Sigmoid colon (tissue), 7 donors: ENCODE measurements around the gene IL15. TPM values are rescaled to one million over a fixed set of nuclear protein-coding genes. Genes with fewer than 3 reads are reported as not detected.
"Not testable (repeated sequence)": the region's sequence is repeated elsewhere in the genome, so short reads cannot be mapped to it uniquely, and the experiment has no call there.

ENCODE experiments used
- DNase-seq: peaks from one replicate; pipeline ENCODE4 v3.0.0-alpha.2; 2019
- H3K27ac ChIP-seq, 4 donors: fragments of 200-600 bp; sonication (generic); one replicate each; pipeline ENCODE4 v1.5.1; 2016 to 2019; ENCODE audit warnings: mild to moderate bottlenecking in 1 of 4
- H3K27me3 ChIP-seq, 3 donors: fragments of 200-600 bp; sonication (generic); one replicate each; pipeline ENCODE4 v1.5.1; 2019; ENCODE audit warnings: mild to moderate bottlenecking in 1 of 3
- H3K36me3 ChIP-seq, 4 donors: fragments of 200-600 bp; sonication (generic); one replicate each; pipeline ENCODE4 v1.5.1; 2016 to 2019
- H3K4me1 ChIP-seq, 4 donors: fragments of 200-600 bp; sonication (generic); one replicate each; pipeline ENCODE4 v1.5.1; 2017 to 2019
- H3K4me3 ChIP-seq, 4 donors: fragments of 200-600 bp; sonication (generic); one replicate each; pipeline ENCODE4 v1.5.1; 2017 to 2019; ENCODE audit warnings: mild to moderate bottlenecking in 2 of 4, moderate library complexity in 1 of 4
- H3K9me3 ChIP-seq, 4 donors: fragments of 200-600 bp in 3 of 4; sonication (generic) in 3 of 4; one replicate each; pipeline versions ENCODE4 v1.5.1 to v1.6.1; 2013 to 2019
- CTCF ChIP-seq, 4 experiments: fragments of 450-650 bp in 3 of 4; fragments of 200-600 bp in 1 of 4; IDR thresholded peaks; one replicate each; pipeline ENCODE4 v1.5.1; 2016 to 2019; ENCODE audit warnings: antibody characterized with exemption in 4 of 4, mild to moderate bottlenecking in 3 of 4, moderate library complexity in 2 of 4
- EP300 ChIP-seq, 4 donors: sonication (generic); formaldehyde crosslinking; IDR thresholded peaks; one replicate each; pipeline ENCODE4 v1.6.1; 2017; ENCODE audit warnings: antibody characterized with exemption in 4 of 4
- POLR2A ChIP-seq, 2 donors: fragments of 450-650 bp; IDR thresholded peaks; one replicate each; pipeline ENCODE4 v1.6.1; 2016; ENCODE audit warnings: antibody characterized with exemption in 2 of 2, mild to moderate bottlenecking in 2 of 2, moderate library complexity in 2 of 2
- POLR2AphosphoS5 ChIP-seq, 4 donors: sonication (generic); formaldehyde crosslinking; IDR thresholded peaks; one replicate each; pipeline ENCODE4 v1.6.1; 2017; ENCODE audit warnings: antibody characterized with exemption in 4 of 4
- WGBS, 2 donors: extraction: QIAGEN DNeasy Blood & Tissue Kit; methylation state at CpG; one replicate each; pipeline ENCODE4 v1.1.7; 2013; 5-methylcytosine and 5-hydroxymethylcytosine counted together
- intact Hi-C: fragments of 100-400 bp; cut with DNase I; formaldehyde crosslinking; loops from one replicate; pipeline ENCODE4 v1.15.1; 2023
- polyA plus RNA-seq, 3 donors: library from polyadenylated mRNA; stranded (reverse); fragments of 200-250 nt; gene quantifications; one replicate each; pipeline ENCODE4 v1.2.3, GENCODE V29; 2013
- total RNA-seq, 4 donors: library from RNA; depleted of rRNA; stranded (reverse); fragments of >200 nt; gene quantifications; one replicate each; pipeline ENCODE4 v1.1.0, GENCODE V29; 2016
- donor health status: healthy with polysubstance abuse.
- donor health status: Bipolar disorder and iron deficiency.
- donor health status: healthy.

The IL15 gene
- total RNA-seq (10 to 100 TPM in 2 of 4 donors, 1 to 10 TPM in 2; 5.9 to 16.1 (median 8.8) TPM), polyA plus RNA-seq (10 to 100 TPM in 1 of 3 donors, 1 to 10 TPM in 2; 6.0 to 13.2 (median 6.5) TPM)

- Histone ChIP-seq H3K9me3 (no peaks in the 10 kb centered on the region), H3K4me3 (peak within 1 kb of the TSS; percentile 60 to 96 (median 68)), H3K27ac (peak within 1 kb of the TSS; percentile 76 to 87 (median 83)), H3K27me3 (no peaks in the 10 kb centered on the region), H3K4me1 (peaks cover 0 to 37% (median 20%) of the 10 kb centered on the region in 4 donors), H3K36me3 (no peaks in the 10 kb centered on the region)
- 0% methylated on average over 43 of the region's 43 CpGs for WGBS, 2 donors
- DNase-seq, result peak; percentile 79
- no peak for TF ChIP-seq POLR2A (IDR thresholded peaks at IDR 0.05)
- peak in 1 of 4 donors; percentile 6 for TF ChIP-seq POLR2AphosphoS5 (IDR thresholded peaks at IDR 0.05)
- no peak for TF ChIP-seq CTCF (IDR thresholded peaks at IDR 0.05)
- TF ChIP-seq EP300 (IDR thresholded peaks at IDR 0.05), result no peak
- intact Hi-C loops, result loop anchor here (10.0 kb wide), 1 partner anchor 301 kb away; no protein-coding TSS in a partner anchor
Measured at GRCh38 chr4:141636082-141636770, at the start of gene IL15. Gene IL15 (plus strand): TSS chr4:141636583. CDS start chr4:141719465, 82,882 bp downstream.

- Histone ChIP-seq H3K27ac (no peak overlapping the region), H3K4me3 (no peak overlapping the region), H3K9me3 (peaks cover 0 to 6% (median 2%) of the 10 kb centered on the region in 4 donors), H3K36me3 (no peaks in the 10 kb centered on the region), H3K4me1 (no peaks in the 10 kb centered on the region), H3K27me3 (no peaks in the 10 kb centered on the region)
- no peak for TF ChIP-seq EP300 (IDR thresholded peaks at IDR 0.05)
- no peak for TF ChIP-seq POLR2AphosphoS5 (IDR thresholded peaks at IDR 0.05)
- TF ChIP-seq POLR2A (IDR thresholded peaks at IDR 0.05), result no peak
- no peak for TF ChIP-seq CTCF (IDR thresholded peaks at IDR 0.05)
- intact Hi-C loops, result no loop called here
- DNase-seq, result no peak
- WGBS, 2 donors, result 93 to 94% methylated on average over 1 of the region's 1 CpG
Measured at GRCh38 chr4:141587897-141588296, 48.5 kb upstream of the IL15 start.

GRCh38 chr4:141595531-141595930 is 40.9 kb upstream of the IL15 start:
- TF ChIP-seq POLR2AphosphoS5 (IDR thresholded peaks at IDR 0.05) (no peak), POLR2A (IDR thresholded peaks at IDR 0.05) (no peak), EP300 (IDR thresholded peaks at IDR 0.05) (no peak), CTCF (IDR thresholded peaks at IDR 0.05) (no peak)
- H3K36me3 ChIP-seq, result no peaks in the 10 kb centered on the region
- no peaks in the 10 kb centered on the region for H3K4me1 ChIP-seq
- DNase-seq, result no peak
- intact Hi-C loops, result no loop called here
- H3K27ac ChIP-seq, result no peak overlapping the region
- peaks cover 0 to 3% (median 0%) of the 10 kb centered on the region in 4 donors for H3K9me3 ChIP-seq
- H3K27me3 ChIP-seq, result no peaks in the 10 kb centered on the region
- H3K4me3 ChIP-seq, result no peak overlapping the region

GRCh38 chr4:141599853-141600252 is 36.5 kb upstream of the IL15 start:
- intact Hi-C loops, result no loop called here
- Histone ChIP-seq H3K27me3 (no peaks in the 10 kb centered on the region), H3K4me1 (no peaks in the 10 kb centered on the region), H3K27ac (no peak overlapping the region), H3K36me3 (no peaks in the 10 kb centered on the region), H3K9me3 (no peaks in the 10 kb centered on the region), H3K4me3 (no peak overlapping the region)
- no peak for TF ChIP-seq EP300 (IDR thresholded peaks at IDR 0.05)
- WGBS, 2 donors, result 75 to 91% methylated on average over 3 of the region's 3 CpGs
- DNase-seq, result no peak

GRCh38 chr4:141604683-141605082 is 31.7 kb upstream of the IL15 start:
- DNase-seq, intact Hi-C loops, H3K9me3 ChIP-seq, H3K36me3 ChIP-seq, H3K4me1 ChIP-seq, H3K27me3 ChIP-seq, H3K27ac ChIP-seq, H3K4me3 ChIP-seq: not testable (repeated sequence)
- WGBS, 2 donors, result 51 to 87% methylated on average over 11 of the region's 11 CpGs
